NCI-H1694 (cell line): ENCODE results near the gene HEATR5A.

ENCODE experiments used
- DNase-seq: peaks from one replicate; lab custom pipeline; 2025; lab: John Stamatoyannopoulos, UW

The HEATR5A gene

DNA sequence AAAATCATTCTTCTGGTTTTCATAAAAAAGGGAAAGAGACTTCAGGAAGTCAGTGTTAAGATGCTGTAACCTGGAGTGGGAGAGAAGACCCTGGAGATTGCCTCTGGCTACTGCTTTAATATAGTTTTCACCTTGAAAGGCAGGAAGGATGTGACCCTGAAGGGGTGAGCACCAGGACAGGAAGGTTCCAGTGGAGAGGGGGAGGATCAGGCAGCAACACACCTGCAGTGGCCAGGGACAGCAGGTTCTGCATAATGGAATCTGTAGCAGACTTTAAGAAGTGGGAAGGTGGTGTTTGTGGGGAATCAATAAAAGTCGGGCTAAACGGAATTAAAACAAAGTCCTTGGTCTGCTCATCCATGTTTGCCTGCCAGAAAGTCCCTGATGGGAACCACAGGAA, 6.3 kb upstream of the HEATR5A start:
- DNase-seq: no peak

DNA sequence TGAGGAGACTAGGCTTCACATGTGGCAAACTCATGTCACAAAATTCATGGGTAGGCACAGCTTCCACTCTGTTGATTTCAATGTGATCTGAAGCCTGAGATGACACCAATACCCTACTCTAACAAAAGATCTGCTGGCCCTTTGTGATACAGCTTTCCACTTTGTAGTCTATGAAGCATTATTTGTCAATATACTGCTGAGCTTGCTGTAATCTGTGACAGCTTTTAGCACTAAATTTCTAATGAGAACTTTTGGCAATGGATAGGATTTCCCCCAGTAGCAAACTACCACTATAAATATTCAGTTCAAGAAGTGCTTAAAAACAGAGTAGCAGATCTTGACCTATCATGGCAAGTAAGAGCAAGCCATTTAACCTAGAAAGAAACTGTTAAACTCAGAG, 5.6 kb upstream of the HEATR5A start:
- no peak for DNase-seq

DNA sequence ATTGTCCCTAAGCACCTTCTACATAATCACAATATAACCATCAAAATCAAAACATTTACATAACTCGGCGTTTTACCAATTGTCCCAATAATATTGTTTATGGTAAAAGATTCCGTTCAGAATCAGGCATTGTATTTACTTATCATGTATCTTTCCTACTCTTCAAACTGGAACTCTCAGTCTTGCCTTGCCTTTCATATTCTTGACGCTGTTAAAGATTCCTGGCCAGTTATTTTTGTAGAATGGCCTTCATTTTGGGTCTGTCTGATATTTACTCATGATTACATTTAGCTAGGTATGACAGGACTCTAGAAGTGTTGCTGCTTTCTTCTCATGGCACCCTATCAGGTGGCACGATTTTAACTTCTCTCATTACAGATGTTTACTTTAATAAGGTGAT, 850 bp upstream of the HEATR5A start:
- no peak for DNase-seq

DNA sequence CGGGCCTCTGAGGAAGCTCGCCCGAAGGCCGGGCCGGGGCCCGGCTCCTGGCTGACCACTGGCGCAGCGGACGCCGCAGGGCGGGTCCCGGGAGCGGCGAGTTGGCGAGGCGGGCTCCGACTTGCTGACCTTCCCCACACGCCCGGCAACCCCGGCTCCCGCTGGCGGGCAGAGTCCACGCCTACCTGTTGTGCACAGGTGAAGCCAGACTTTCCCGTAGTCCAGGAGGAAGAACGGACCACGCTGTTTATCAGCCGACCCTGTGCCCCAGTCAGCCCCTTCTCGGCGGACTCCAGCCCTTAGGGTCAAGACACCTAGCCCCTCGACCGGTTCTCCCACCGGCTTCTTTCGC, 407 bp downstream of the HEATR5A start:
- DNase-seq: no peak

DNA sequence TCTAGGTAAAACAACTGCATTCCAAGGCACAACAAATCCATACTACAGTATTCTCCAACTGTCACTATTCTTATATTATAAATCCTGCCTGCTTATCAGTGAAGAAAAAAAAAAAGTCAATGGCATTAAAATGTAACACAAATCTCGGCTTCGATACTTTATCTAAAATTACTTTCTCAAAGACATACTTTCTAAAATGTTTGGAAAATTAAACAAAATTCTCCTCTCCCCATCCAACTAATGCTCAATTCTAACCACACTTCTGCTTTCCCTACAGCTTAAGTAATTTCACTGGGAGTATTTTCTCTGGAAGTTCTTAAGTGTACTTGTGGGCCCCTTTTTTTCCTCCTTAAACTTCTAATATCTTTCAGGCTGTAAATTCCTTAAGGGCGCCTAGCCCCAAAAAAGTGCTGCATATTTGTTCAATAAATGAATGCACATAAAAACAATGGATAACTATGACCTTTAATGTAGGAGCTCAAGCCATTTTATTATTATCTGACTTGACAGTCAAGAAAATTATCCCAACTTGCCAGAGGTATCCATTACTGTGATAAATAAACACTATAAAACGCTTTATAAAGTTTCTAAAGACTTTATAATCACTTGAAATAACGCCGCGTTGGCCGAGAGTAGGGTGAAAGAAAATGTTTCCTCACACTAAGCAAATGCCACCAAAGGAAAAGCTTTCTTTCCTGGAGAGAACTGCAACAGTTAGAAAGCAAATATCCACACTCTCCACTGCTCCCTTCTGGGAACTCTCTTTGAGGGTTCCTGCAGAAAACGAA, 977 bp downstream of the HEATR5A start:
- DNase-seq: no peak

DNA sequence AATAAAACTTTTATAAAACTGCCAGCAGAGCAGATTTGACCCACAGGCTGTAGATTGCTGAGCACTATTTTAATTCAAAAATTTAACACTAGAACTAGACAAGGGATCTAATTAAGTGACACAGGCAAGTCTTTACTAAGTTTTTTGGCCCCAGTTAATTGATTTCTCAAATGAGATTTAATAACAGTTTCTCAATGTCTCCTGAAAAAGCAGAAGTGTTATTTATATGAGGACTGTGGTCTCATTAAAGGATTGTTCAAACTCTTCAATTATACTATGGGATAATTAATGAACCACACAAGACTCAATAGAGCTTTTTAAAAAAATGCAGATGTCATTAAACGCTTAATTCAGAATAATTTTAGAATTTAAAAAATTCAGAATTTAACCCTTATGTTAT, 1.9 kb downstream of the HEATR5A start:
- DNase-seq: no peak

DNA sequence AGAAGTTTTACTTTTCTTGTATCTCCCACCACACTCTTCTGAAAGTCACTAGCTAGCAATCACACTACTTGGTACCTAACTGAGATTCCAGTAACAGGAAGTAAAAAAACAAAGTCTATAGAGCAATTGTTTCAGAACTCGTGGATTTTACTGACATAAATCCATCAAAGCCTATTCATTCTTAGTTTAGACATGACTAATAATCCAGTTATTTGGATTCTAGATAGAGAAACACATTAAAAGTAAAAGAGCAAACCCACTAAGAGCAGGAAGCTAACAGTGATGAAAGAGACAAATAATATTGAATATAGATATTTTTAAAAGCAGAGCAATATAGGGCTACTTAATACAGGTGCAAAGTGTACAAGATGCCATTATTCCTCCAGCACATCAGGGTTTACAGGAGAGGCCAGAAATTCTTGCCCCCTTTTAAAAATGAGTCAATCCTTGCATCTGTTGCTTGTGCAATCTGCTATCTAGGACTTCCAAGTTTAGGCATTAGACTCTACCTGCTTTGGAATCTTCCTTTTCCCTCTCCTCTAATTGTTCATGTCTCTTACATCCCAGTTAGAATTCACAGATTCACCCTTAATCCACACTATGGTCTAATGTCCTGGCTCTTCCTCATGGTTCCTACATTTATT, 6.0 kb downstream of the HEATR5A start:
- no peak for DNase-seq

DNA sequence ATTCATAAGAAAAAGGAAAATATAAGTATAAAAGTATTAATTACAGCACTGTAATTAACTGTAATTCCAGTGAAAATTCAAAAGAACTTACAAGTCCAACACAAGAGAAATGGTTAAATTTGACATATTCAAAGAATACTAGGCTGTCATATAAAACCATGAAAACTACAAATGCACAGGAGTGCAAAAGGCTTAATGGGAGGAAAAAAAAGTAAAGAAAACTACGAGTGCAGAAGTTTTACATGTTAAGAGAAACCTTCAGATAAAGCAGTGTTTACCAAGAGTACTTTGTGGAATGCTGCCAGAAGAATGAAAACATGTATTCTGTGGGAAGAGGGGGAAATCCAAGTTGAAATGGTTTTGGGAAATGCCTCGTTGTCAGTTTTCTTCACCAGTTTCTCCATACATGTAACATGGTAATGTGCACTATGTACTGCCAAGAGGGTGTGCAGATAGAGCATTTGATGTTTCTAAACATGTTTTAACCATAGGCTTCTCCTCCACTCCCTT, 9.1 kb downstream of the HEATR5A start:
- no peak for DNase-seq

DNA sequence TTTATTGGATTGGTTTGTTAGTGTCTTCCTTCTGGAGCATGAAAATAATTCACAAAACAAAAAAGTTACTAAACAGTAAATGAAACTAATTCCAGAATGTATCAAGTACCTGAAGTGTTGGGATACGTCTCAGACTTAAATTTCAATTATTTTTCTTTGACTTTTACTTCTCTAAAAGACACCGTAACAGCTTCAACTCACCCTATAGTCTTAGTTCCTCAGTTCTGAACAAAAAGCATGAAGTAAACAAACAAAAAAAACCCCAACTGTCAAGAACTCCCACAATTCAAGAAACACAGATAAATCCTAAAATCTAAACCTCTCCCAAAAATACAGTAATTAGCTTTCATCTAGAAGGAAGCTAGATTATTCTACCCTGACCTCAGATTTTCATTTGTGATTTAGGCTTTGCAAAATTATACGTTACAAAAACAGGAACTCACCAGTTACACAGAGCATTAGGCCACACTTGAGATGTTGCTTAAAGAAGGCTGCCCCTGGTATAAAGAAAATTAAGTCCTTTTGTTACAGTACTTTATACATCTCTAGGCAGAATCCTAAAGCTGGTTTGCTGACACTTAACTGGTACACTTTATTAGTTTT, 10.2 kb downstream of the HEATR5A start:
- DNase-seq: no peak

DNA sequence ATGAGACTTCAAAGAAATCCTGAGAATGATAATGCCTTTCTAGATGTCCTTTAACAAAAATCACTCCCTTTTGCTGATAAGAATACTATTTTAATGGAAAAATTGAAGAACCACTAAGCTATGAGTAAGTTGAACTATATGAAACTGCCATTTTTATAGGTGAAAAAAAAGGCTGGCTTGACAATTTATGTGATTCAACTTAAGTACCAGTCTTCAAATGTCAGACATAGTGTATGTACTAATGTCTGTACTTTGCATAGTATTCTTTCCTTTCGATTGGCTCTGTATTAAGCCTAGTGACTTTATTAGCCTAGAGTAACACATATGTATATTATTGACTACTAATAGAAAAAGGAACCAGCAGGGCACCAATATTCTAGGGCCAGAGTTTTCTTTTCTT, 11.9 kb downstream of the HEATR5A start:
- DNase-seq: no peak

DNA sequence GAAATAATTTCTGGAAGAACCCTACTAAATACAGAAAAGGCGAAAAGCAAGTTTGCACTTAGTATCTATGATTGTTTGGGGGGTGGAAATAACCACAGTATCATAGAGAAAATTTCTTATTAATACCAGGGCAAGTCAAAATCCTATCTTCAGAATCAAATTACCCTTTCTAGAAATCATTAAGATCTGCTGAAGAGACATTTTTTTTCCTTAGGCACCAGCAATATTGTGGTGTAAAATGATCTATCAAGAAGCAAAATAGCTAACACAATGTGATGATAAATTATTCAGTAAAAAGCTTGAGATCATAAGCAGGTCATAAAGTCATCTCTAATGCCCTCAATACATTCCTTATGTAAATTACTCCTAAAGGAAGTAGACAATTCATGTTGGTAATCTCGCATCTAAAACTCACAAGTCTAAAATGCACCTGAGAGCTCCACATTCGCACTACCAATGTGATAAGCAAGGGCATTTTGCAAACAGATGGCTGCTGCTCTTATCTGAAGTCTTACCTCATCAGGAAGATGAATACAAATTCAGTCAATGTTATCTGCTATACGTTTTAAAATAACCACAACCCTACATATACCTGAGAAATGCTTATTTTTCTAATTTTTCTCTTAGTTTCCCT, 14.6 kb downstream of the HEATR5A start:
- no peak for DNase-seq

DNA sequence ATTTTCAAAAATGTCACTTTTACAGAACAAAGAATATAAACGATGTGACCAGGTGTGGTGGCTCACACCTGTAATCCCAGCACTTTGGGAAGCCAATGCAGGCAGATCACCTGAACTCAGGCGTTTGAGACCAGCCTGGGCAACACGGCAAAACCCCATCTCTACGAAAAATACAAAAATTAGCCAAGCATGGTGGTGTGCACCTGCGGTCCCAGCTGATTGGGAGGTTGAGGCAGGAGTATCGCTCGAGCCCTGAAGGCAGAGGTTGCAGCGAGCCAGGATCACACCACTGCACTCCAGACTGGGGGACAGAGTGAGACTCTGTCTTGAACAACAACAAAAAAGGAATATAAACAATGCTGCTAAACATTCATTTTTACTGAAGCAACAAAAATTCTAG, 15.2 kb downstream of the HEATR5A start:
- DNase-seq: no peak

DNA sequence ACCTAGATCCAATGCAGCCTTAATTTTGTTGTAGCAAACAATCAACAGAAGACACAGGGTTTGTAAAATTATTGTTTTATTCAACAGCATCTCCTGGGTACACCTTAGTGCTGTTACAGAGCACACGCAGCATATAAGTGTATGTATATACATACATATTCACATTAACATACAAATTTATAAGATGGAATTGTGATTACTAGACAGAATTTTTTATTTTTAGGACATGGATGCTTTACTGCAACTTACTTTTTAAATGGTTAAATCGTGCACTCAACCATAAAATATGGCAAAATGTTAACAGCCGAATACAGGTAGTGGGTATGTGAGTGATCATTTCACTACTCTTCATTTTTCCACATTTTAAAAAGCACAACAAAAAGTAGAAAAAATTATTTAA, 16.6 kb downstream of the HEATR5A start:
- DNase-seq: no peak

DNA sequence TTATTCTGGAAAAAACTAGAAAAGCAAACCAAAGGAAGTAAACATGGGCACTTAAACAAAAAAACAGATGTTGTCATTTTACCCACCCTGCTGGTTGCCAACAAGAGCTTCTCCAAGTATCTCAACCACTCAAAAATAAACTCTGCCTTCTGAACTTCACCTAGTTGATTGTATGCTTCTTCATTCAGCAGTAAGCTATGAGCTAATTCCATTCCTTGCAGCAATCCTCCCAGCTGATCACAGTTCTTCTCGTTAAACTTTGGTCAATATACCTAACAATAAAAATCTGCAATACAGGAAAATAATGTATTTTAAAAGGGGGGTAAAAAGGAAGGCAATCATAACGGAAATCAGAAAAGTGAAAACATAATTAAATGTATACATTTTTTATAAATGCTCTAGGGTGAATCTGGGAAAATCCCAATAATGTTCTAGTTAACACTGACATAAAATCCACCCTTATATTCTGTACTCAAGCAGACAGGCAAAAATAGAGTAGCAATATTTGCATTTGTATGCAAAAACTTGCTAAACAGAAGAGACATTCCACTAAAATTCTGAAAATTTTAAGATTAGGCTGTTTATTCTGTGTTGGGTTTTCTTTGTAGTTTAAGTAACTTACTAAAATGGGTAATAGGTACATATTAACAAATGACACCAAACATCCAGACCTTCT, 17.4 kb downstream of the HEATR5A start:
- DNase-seq: no peak

DNA sequence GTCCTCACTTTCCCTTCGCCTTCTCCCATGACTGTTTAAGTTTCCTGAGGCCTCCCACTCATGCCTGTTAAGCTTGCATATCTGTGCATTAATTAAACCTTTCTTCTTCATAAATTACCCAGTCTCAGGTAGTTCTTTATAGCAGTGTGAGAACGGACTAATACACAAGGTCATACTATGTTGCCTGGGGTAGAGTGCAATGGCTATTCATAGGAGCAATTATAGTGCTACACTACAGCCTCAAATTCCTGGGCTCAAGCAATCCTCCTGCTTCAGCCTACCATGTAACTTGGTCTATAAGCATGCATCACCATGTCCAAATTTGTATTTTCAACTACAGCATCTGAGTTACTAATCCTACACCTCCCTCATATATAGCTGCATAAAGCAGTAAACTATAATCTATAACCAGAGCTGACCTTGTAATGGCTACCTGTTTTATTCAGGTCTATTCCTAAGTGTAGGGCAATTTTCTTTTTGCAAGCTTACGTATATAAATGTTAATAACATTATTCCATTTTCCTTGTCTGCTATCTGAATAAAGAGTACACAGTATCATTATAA, 18.9 kb downstream of the HEATR5A start:
- DNase-seq: no peak

DNA sequence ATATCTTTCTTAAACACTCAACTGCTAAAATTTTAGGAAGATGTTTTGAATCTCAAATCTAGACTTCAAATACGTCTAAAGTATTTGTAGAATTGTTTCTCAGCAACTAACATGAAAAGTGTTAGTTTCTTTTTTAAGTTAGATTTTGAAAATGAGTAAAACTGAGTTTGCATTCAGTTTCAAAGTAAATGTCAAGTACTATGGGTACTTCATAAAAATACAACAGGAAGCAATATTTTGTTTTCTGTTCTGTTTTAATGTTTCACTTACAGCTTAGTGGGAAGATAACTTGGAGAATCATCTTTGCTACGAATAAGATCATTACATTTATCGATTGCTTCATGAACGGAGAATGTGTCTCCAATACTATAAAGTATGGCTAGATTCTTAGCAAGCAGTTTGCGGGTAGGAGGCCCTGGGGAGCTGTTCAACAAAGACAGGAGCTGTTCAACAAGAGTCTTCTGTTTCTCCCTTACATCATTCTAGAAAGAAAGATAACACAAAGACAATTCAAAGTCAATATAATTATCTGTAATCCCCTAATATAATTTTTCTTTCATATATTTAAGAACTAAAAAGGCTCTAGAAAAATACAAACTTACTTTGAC, 20.2 kb downstream of the HEATR5A start:
- no peak for DNase-seq

DNA sequence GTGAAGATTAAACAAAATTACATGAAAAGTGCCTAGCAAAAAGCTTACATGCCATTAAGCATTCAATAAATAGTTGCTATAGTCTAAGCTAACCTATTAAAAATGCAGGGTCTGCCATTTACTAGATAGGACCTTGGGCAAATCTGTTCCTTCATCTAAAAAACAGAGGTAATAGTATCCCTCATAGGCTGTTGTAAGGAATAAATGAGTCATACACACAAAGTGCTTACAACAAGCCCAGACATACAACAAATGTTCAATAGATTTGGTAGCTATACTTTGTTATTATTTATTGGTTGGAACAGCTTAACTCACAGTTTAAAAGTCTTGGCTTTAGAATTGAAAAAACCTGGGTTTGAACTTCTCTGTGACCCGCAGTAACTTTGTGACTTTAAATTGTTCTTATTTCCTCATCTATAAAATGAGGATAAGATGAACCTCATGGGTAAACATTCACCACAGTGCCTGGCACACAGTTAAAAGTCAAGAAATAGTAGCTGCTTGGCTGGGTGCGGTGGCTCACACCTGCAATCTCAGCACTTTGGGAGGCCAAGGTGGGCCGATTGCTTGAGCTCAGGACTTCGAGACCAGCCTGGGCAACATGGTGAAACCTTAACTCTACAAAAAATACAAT, 24.7 kb downstream of the HEATR5A start:
- DNase-seq: no peak

DNA sequence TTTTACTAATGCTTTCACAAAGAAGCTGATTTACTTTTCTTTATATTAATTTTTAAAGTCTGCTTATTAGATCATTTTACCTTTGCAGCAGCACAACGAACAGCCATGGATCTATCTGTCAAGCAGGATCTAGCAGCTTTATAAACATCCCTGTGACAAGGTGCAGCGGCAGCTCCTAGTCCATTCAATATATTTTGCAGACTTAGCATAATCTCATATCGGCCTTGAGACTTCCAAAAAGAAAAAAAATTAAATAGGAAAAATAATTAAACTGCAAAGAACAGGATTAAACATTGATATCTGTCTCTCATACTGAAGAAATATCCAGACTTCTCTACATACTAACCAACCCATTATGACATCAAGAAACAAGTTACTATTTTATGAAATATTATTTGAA, 25.2 kb downstream of the HEATR5A start:
- no peak for DNase-seq

DNA sequence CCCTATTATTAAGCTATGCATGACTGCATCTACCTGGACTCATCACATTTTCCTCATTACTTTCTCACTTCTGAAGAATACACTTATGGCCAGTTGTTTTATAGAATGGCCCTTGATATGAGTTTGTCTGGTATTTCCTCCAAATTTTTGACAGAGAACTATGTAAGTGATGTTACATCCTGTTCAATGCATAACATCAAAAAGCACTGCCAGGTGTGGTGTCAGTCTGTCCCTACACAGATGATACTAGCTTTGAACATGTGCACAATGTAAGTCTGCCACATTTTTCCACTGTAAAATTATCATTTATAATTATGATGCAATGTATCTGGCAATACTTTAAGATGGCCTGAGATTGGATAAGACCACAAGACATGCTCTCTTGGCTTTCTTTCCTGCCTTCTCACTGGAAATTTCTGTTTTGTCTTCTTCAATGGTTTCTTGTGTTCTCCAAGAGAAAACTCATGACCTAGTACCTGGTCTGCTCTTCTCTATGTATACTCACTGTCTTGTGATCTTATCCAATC, 28.3 kb downstream of the HEATR5A start:
- no peak for DNase-seq

DNA sequence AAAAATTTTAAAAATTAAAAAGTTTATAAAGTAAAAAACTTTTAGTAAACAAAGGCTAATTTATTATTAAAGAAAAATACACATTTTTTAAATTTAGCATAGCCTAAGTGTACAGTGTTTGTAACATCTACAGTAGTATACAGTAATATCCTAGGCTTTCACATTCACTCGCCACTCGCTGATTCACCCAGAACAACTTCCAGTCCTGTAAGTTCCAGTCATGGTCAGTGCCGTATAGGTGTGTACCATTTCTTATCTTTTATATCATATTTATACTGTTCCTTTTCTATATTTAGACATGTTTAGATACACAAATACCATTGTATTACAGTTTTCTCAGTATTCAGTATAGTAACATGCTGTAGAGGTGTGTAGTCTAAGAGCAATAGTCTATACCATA, 28.9 kb downstream of the HEATR5A start:
- no peak for DNase-seq

DNA sequence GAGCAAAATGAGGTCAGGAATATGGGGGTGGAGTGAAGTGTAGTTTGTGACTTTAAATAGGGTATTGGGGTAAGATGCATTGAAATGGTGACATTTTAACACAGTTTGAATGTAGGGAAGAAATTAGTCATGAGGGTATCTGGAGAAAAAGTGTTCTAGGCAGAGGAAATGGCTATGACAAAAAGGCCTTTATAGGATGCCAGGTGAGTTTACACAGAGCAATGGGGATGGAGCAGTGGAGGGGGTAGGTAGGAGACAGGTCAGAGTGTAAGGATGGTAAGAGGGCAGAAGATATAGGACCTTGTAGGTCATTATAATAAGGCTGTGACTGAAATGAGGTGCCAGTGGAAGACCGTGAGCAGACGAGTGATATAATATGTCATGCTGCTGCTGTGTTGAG, 30.4 kb downstream of the HEATR5A start:
- DNase-seq: no peak
